IPS-NIHi11 (cell line): Measurements from ENCODE around the gene TMEM223.
"Not testable (repeated sequence)": the region's sequence is repeated elsewhere in the genome, so short reads cannot be mapped to it uniquely, and the experiment has no call there.

ENCODE experiments used
- DNase-seq: peaks from one replicate; pipeline ENCODE4 v3.0.0; 2012; ENCODE audit warnings: mixed read lengths, low spot score

Gene TMEM223

DNA sequence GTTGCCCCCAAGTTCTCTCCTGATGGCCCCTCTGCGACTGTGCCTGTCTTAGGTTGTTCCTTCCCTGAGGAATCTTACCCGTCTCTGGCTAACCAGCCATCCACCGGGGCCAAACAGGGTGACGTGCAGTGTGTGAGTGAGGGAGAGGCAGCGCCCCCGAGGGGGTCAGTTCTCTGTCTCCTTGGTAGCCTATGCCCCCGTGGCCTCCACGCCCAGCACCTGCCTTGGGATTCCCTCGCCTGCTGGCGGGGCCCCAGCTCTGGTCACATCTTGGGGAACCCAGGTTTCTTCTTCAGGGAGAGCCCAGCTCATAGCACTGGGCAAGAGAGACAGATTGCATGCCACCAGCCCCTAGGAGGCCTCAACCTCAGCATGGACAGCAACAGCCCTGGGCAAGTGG lies 7.7 kb upstream of the TMEM223 start:
- no peak for DNase-seq

DNA sequence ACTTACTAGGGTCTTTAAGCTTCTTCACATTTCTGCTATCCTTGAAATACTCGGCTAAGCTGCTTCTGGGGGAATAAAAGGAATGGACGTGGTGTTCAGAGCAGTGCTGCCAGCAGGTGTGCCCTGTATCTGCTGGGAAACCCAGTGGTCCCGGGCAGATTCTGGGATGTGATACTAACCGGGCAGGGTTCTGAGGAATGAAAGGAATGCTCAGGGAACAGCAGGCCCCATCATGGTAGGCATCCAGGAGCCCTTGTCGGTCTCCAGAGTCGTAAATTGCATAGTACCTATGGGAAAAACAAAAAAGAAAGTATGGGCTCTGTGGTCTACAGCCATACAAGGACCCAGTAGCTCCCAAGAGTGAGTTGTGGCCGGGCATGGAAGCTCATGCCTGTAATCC lies 4.5 kb upstream of the TMEM223 start:
- no peak for DNase-seq

DNA sequence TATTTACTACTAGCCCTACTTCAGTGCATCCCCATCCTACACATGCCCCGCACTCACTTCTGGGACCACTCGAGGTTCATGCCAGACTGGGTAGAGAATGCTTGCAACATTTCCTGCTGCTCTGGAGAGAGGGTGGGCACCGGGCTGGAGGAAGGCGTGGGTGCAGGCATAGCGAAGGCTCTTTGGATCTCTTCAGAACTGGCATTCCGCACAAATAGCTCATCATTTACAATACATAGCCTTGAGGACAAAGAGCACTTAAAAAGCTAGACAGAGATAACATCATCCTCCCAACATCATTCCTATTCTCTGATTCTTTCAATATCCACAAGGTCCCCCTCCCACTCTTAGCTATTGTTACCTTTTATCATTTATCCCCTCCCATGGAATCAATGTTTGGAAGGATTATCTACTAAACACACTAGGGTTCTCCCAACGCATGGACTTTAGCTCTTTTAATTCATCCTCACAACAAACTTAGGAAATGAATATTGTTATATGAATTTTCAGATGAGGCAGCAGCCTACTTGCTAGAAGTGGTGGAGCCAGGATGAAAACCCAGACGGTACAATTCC lies 2.5 kb upstream of the TMEM223 start:
- no peak for DNase-seq

DNA sequence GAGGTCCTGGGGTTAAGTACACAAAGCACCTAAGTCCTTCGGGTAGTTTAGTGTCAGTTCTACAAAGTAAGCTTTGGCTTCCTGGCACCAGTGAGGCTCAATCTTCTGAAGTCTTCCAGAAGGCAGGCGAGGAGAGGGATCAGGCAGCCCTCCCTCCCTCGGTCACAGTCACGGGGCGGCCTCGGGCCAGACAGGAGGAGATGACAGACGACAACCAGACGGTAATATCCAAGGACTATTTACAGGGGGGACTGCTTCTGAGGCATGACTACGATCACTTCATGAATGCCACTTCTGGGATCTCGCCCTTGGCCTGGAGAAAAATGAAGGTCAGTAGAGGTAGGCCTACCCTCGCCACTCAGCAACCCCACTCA lies 383 bp upstream of the TMEM223 start:
- DNase-seq = peak; percentile 38

DNA sequence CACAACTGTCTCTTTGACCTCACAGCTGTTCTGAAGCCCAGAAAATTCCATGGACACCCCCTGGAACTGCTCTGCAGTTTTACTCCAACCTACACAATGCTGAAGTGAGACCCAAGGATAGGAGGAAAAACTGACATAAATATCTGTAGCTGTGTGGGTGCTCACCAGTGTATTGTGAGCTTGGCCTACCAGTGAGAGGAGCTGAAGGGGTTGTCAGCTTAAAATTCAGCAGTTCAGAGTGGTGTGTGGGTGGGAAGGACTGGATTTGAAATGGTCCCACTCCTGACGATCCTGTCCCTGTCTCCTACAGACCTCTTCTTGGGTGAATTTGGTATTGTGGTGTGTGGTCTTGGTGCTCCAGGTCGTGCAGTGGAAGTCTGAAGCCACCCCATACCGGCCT lies 2.2 kb downstream of the TMEM223 start:
- DNase-seq = no peak

DNA sequence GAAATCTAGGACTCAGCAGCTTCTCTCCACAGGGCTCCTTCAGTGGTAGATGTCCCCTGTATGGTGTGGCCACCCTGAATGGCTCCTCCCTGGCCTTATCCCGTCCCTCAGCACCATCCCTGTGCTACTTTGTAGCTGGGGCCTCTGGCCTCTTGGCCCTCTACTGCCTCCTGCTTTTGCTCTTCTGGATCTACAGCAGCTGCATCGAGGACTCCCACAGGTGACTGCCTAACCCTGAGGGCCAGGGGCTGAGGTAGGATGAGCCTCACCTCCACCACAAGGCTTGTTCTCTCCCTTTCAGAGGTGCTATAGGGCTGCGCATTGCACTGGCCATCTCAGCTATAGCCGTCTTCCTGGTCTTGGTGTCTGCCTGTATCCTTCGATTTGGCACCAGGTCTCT lies 2.8 kb downstream of the TMEM223 start:
- DNase-seq = no peak

DNA sequence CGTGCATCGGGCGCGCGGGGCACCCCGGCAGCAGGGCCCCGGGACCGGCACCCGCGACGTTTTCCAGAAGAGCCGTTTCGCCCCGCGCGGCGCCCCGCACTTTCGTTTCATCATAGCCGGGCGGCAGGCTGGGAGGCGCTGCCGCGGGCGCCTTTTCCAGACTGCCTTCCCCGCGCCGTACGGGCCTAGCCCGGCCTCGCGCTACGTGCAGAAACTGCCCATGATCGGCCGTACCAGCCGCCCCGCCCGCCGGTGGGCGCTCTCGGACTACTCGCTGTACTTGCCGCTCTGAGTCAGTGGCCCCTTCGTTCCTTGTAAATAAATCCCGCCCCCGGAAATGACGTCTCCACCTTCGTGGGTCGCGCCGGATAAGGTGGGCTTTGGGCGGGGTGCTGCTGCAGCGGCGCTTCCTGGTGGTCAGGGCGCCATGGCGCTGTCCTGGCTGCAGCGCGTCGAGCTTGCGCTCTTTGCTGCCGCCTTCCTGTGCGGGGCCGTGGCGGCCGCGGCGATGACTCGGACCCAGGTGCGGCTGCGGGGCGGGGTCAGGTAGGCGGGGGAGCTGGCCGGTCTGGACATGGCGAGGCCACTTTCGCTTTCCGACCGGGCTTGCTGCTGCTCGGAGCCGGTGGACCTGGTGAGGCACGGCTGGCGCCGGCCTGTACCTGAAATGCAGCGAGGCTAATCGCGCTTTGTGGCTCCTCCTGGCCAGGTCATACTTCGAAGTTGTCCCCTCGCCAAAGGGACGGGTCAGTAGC lies 4.6 kb downstream of the TMEM223 start, which contains the start of gene TMEM179B:
TSS of gene TMEM179B (plus strand) at position 398 of the 755 bp plus-strand sequence. CDS start at position 428, 30 bp downstream.
- peak; percentile 92 for DNase-seq

DNA sequence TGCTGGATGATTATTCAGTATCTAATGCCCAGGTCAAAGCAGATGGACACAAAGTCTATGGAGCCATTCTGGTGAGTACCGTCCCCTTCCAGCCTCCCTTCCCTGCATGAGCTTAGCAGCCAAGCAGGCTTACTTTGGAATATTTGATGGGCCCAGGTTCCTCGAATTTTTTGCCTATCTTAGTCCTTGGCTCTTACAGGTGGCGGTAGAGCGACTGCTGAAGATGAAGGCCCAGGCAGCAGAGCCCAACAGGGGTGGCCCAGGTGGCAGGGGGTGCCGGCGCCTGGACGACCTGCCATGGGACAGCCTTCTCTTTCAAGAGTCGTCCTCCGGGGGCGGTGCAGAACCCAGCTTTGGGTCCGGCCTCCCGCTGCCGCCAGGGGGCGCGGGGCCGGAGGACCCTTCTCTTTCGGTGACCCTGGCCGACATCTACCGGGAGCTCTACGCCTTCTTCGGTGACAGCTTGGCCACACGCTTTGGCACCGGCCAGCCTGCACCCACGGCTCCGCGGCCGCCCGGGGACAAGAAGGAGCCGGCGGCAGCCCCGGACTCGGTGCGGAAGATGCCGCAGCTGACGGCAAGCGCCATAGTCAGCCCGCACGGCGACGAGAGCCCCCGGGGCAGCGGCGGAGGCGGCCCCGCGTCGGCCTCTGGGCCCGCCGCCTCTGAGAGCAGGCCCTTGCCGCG lies 5.3 kb downstream of the TMEM223 start:
- peak; percentile 92 for DNase-seq

DNA sequence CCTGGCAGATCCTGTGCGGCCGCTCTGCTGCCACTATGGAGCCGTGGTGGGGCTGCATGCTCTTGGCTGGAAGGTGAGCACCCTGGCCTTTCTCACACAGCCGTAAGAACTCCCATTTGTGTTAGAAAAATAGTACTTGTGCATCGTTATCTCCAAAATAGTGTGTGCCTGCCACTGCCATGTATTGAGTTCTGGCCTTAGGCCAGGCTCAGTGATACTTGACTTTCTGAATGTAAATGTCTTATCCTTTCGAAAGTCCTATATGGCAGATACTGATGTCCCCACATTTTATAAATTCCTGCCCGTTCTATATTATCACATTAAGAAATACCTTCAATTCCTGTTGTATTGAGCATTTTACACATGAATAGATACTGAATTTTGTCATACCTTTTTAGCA lies 9.1 kb downstream of the TMEM223 start:
- no peak for DNase-seq

DNA sequence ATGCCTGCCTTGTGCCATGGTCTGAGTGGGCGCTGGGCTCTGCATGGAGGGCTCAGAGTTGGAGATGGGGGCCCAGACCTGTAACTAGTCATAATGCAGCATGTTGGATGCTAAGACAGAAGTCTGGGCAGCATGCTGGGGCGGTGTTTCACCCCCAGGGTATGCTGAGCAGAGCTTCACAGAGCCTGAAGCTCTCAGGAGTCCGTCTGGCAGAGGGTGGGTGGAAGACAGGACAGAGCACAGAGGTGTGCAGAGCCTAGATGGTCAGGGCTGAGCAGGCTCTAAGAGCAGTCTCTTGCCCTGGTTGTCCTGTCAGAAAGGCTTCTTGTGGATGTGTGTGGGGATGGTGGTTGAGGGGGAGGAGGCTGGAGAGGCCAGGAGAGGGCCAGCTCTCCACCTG lies 13.4 kb downstream of the TMEM223 start:
- no peak for DNase-seq

DNA sequence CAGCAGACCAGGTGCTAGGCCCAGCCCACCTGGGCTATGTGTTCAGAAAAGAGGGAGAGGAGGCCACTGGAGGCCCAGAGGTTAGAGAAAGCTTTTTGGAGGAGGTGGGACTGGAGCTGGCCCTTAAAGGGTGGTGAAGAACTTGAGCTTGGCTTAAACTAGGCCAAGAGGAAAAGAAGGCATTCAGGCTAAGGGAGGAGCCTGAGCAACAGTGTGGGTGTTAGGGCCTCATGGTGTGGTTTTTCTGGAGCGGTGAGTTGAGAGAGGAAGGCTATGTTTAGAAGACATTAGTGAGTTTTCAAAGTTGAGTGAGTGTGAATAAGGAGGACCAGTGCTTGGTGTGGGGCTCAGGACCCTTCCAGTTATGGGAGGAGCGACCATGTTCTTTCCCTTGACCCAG lies 14.4 kb downstream of the TMEM223 start:
- DNase-seq = no peak

DNA sequence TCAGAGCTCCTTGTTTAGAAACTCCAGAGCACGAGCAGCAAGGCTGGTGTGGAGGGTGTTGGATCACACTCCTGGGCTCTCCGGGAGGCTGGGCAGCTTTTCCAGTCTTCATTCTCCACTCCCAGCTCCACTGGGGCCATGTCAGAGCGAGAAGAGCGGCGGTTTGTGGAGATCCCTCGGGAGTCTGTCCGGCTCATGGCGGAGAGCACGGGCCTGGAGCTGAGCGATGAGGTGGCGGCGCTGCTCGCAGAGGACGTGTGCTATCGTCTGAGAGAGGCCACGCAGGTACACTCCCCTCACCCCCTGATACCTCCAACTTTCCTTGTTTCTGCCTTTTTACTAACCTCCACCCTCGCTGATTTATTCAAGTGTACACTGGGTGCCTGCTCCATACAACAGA lies 16.2 kb downstream of the TMEM223 start:
- no peak for DNase-seq

DNA sequence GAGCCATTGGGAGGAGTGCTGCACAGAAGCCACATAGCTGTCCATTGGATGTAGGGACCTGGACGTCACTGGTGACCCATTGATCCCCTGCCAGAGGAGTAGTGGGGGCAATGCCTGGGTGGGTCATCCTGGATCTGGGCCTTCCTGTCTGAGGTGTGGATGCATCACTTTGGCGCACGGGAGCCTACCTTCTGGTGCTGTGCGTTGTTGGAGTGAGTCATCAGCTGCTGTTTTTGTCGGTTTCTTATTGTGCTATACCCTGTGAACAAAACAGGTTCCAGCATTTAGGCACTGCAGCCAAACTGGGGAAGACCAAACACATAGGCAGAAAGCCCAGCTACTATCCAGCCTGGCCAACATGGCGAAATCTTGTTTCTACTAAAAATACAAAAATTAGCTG lies 17.4 kb downstream of the TMEM223 start:
- DNase-seq = no peak

DNA sequence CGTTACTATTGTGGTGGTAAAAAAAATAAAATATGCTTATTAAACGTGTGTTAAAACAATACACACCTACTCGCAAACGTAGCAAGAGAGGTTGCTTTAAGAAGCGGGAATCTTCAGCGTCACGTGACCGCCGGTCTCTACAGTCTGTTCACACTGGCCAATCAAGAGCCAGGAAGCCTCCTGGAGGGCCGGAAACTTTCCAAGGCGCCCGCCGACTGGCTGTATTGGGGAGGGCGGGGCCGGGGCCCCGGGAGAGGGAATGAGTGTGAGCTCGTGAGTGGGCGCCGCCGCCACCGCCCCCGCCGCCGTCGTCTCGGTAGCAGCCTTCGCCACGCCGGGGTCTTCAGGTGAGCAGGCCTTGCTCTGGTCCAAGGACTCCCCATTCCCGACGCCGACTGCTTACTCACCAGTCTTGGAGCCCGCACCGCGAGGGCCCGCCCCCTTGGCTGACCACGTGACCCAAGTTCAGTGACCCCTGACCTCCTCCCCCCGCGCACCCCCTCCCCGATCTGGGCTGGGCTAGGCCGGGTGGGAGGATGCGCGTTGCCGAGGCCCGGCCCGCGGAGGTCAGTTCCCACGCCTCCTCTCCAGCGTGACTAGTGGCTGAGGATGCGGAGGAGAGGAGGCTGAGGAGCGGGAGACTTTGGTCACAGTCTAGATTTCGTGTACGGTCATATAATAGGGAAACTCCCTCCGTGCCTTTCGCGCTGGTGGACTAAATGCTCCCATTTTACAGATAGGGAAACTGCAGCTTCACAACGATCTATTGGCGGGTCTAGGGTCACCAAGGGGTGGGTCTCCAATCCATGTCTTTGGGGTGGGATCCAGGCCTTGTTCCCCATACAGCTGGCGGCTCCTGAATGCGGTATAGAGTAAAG lies 20.4 kb downstream of the TMEM223 start, which contains the start of gene TAF6L:
TSS of gene TAF6L (plus strand) at position 253 of the 878 bp plus-strand sequence. CDS start 4,388 bp downstream, outside the sequence.
- peak; percentile 99 for DNase-seq

DNA sequence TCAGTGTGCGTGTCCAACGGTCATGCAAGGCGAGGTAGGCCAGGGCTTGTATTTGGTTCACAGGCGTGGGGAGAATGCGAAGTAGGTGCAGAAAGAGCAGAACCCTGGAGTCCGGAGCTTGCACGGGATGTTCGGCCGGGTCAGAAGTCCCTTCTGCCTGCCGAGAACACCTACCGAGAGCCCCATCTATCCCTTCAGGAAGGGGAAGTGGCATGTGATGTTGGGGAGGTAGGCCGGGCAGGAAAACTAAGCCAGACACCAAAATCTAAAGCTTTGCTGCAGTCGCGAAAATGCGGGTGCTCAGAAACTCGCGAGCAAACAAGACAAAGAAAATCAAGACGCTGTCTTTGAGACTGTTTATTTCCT lies 21.0 kb downstream of the TMEM223 start:
- DNase-seq = peak; percentile 67

DNA sequence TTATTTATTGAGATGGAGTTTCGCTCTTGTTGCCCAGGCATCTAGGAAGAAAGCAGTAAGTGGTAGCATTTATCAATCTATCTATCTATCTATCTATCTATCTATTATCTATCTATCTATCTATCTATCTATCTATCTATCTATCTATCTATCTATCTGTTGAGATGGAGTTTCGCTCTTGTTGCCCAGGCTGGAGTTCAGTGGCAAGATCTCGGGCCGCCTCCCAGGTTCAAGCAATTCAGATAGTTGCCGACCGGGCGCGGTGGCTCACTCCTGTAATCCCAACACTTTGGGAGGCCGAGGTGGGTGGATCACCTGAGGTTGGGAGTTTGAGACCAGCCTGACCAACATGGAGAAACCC lies 31.0 kb downstream of the TMEM223 start:
- DNase-seq = not testable (repeated sequence)

DNA sequence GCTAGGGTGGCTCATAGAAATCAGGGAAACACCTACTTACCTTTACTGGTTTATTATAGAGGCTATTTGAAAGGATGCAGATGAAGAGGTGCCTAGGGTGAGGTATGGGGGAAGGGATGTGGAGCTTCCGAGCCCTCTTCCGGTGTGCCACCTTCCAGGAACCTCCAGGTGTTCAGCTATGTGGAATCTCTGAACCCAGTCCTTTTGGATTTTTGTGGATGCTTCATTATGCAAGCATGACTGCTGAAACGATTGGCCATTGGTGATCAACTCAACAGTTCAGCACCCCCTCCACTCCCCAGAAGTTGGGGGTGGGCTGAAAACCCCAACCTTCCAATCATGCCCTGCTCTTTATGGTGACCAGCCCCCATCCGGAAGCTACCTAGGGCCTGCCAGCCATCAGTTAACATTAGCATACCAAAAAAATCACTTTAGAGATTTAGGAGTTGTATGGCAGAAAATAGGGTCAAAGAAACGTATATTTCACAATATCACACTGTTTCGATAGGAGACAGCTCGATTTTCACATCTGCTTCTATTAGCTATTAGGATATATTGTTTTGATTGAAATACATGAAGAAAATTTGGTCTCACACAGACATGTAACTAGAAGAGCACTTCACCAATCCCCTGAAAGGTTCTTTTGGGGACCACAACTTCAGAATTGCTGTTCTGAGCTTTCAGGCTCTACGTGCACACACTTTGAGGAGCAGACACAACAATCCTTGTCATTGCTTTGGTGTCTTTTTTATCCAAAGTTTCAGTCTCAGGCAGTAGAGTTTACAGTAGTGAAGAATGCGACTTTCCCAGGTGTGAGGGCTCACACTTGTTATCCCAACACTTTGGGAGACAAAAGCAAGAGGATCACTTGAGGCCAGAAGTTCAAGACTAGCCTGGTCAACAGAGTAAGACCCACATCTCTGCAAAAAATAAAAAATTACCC lies 33.7 kb downstream of the TMEM223 start:
- DNase-seq = peak; percentile 31

DNA sequence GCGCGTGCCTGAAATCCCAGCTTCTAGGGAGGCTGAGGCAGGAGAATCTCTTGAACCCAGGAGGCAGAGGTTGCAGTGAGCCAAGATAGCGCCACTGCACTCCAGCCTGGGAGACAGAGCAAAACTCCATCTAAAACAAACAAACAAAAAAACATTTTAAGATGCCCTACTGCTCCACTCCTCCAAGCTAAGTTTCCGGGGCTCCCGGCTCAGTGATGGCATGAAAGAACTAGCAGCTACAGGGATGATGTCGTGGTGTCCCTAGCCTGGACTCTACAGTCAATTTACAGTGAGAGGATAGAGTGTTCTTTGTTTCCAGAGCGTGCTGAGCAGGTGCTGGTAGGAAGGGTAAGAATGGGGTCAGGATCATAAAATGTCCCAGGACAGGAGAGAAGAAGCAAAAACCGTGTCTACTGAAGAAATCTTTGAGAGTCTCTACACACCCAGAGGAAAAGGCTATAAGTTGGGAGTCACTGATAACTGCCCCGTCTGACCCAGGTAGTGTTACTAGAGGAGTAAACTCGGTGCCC lies 36.7 kb downstream of the TMEM223 start:
- no peak for DNase-seq

DNA sequence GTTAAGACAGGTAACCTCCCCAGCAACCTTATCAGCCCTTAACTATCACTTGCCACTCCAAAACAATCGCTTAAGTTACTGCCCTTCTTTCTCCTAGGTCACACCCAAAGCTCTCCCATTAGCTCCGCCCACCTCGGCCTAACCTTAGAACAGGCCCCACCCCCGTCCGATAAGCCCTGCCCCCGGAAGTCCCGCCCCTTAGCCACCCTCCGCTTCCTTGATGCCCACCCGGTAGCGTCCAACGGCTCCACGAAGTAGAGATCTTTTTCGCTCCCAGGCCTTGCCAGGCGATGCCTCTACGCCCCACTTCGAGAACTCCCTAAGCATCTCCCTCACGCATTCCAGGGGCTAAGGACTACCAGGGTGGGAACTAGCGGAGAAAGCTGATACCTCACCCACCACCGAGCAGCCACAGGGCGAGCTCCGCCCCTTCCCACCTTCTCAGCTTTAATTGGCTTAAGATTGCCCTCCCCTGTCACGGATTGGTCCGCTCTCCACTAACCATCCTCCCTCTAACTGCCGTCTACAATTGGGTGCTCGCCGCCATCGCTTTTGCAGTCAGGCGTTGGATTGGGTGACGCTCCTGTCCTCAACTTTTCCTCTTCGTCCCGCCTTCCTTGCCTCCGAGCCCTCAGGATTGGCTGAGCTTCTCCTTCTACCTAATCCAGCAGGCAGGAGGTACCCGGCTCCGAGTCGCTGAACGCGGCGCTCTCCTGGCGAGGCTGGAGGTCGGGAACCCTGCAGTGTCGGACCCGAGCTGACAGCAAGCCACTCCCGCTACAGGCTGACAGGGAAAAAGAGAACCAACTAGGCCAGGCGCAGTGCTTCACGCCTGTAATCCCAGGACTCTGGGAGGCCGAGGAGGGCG lies 37.8 kb downstream of the TMEM223 start, which contains the start of gene ZBTB3:
TSS of gene ZBTB3 (minus strand) at position 425 of the 868 bp plus-strand sequence. CDS start 496 bp downstream, outside the sequence.
- DNase-seq = peak; percentile 91
